HUES64 (cell line): ENCODE measurements around the gene PID1.

Experiments used
- H3K27ac ChIP-seq: 2 replicates; pipeline ENCODE4 v1.7.0; 2013; ENCODE audit warnings: low read depth, low read length, inconsistent platforms
- H3K27me3 ChIP-seq: 2 replicates; pipeline ENCODE4 v1.6.1; 2013; ENCODE audit warnings: mild to moderate bottlenecking, low read length; ENCODE audit not compliant: insufficient read depth
- H3K36me3 ChIP-seq: 2 replicates; pipeline ENCODE4 v1.6.1; 2013; ENCODE audit warnings: mild to moderate bottlenecking, low read length; ENCODE audit not compliant: insufficient read depth
- H3K4me1 ChIP-seq: 2 replicates; pipeline ENCODE4 v1.6.1; 2013; ENCODE audit warnings: mild to moderate bottlenecking, low read length, moderate library complexity; ENCODE audit not compliant: insufficient read depth
- H3K4me3 ChIP-seq: 2 replicates; pipeline ENCODE4 v1.5.1; 2013; ENCODE audit warnings: mild to moderate bottlenecking, low read length, moderate library complexity
- H3K9ac ChIP-seq: 2 replicates; pipeline ENCODE4 v1.6.1; 2013; ENCODE audit warnings: mild to moderate bottlenecking, low read depth, low read length
- H3K9me3 ChIP-seq: 2 replicates; pipeline ENCODE4 v1.6.1; 2013; ENCODE audit warnings: low read depth, low read length; ENCODE audit not compliant: insufficient read depth
- WGBS: fragments of 150-250, 120-280 bp; methylation state at CpG from one replicate; pipeline ENCODE4 v1.1.7; 2013; ENCODE audit warnings: missing lambda C conversion rate; 5-methylcytosine and 5-hydroxymethylcytosine counted together

The PID1 gene

GRCh38 chr2:229009816-229010215 lies 261.3 kb downstream of the PID1 start:
- Histone ChIP-seq H3K27ac (no peak overlapping the region), H3K4me3 (no peak overlapping the region), H3K27me3 (no peaks in the 10 kb centered on the region), H3K9ac (no peak overlapping the region), H3K36me3 (no peaks in the 10 kb centered on the region), H3K9me3 (no peaks in the 10 kb centered on the region), H3K4me1 (no peaks in the 10 kb centered on the region)
- 83% methylated on average over 1 of the region's 1 CpG for WGBS

DNA sequence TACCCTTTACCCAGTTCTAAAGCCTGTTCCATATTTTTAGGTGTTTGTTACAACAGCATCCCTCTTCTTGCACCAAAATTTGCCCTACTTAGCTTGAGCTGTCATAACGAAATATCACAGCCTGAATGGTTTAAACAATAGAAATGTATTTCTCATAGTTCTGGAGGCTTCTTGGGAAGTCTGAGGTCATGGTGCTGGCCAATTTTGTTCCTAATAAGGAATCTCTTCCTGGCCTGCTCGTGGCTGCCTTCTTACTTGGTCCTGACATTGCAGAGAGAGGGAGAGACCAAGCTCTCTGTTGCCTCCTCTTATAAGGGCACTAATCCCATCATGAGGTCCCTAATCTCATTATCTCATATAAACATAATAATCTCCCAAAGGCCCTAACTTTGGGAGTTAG lies 267.8 kb downstream of the PID1 start:
- H3K9me3 ChIP-seq, result peaks cover 34% of the 10 kb centered on the region
- H3K36me3 ChIP-seq, result no peaks in the 10 kb centered on the region
- H3K27ac ChIP-seq, result no peak overlapping the region
- no peak overlapping the region for H3K4me3 ChIP-seq
- H3K9ac ChIP-seq, result no peak overlapping the region
- H3K4me1 ChIP-seq, result no peaks in the 10 kb centered on the region
- no peaks in the 10 kb centered on the region for H3K27me3 ChIP-seq
- 64% methylated on average over 2 of the region's 2 CpGs for WGBS

DNA sequence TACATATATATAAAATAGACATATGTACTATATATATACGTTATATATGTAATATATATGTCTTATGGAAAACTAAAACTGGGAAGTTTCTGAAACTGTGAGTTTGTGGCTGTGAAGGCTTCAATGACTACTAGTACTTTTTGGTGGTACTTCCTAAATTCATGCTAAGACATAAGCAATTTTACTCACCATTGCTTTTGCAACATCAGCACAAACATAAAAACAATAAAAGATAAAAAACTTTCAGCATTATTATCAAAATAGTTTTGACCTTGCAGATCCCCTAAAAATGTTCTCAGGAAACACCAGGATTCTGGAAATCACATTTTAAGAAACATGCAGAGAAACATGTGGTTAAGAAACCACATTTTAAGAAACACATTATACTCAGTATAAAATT lies 269.9 kb downstream of the PID1 start:
- H3K9ac ChIP-seq, result no peak overlapping the region
- H3K9me3 ChIP-seq, result peaks cover 53% of the 10 kb centered on the region
- no peak overlapping the region for H3K4me3 ChIP-seq
- no peaks in the 10 kb centered on the region for H3K27me3 ChIP-seq
- WGBS, result no CpG with 5 or more reads among the region's 1 CpG
- no peak overlapping the region for H3K27ac ChIP-seq
- no peaks in the 10 kb centered on the region for H3K36me3 ChIP-seq
- H3K4me1 ChIP-seq, result no peaks in the 10 kb centered on the region

- Histone ChIP-seq H3K36me3 (no peaks in the 10 kb centered on the region), H3K27ac (no peak overlapping the region), H3K4me1 (no peaks in the 10 kb centered on the region), H3K4me3 (no peak overlapping the region), H3K9me3 (peaks cover 60% of the 10 kb centered on the region), H3K9ac (no peak overlapping the region), H3K27me3 (no peaks in the 10 kb centered on the region)
- 90% methylated on average over 1 of the region's 1 CpG for WGBS
These were observed 271.8 kb downstream of the PID1 start for GRCh38 chr2:228999326-228999725.

GRCh38 chr2:228988786-228989185 lies 282.3 kb downstream of the PID1 start:
- H3K36me3 ChIP-seq, result no peaks in the 10 kb centered on the region
- no peak overlapping the region for H3K27ac ChIP-seq
- no peak overlapping the region for H3K4me3 ChIP-seq
- no peaks in the 10 kb centered on the region for H3K4me1 ChIP-seq
- H3K9ac ChIP-seq, result no peak overlapping the region
- 72% methylated on average over 3 of the region's 3 CpGs for WGBS
- H3K27me3 ChIP-seq, result no peaks in the 10 kb centered on the region
- peaks cover 36% of the 10 kb centered on the region for H3K9me3 ChIP-seq

GRCh38 chr2:228987441-228988155 lies 283.5 kb downstream of the PID1 start:
- Histone ChIP-seq H3K27ac (no peak overlapping the region), H3K27me3 (no peaks in the 10 kb centered on the region), H3K4me1 (no peaks in the 10 kb centered on the region), H3K9me3 (peaks cover 26% of the 10 kb centered on the region), H3K36me3 (no peaks in the 10 kb centered on the region), H3K4me3 (no peak overlapping the region), H3K9ac (no peak overlapping the region)
- 83% methylated on average over 2 of the region's 2 CpGs for WGBS

- no peaks in the 10 kb centered on the region for H3K36me3 ChIP-seq
- H3K27me3 ChIP-seq, result no peaks in the 10 kb centered on the region
- peaks cover 22% of the 10 kb centered on the region for H3K9me3 ChIP-seq
- no peak overlapping the region for H3K27ac ChIP-seq
- H3K9ac ChIP-seq, result no peak overlapping the region
- H3K4me1 ChIP-seq, result no peaks in the 10 kb centered on the region
- no peak overlapping the region for H3K4me3 ChIP-seq
- WGBS, result no CpG with 5 or more reads among the region's 1 CpG
These were observed 284.1 kb downstream of the PID1 start for GRCh38 chr2:228986961-228987360.

DNA sequence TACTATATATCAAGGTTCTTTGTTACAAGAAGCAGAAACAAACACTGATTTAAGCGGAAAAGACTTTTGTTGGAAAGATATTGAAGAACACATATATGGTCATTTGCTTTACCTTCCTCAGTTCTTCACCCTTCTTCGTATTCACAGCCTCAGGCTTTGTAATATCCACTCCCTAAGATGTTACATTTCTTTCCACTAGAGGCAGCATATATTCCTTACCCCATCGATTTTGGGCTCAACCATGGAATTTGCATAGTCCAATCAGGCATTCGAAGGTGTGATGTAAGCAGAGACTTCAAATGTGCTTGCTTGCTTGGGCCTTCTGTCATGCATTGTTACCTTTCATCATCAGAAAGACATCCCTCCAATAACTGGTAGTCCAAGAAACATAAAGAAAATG lies 287.4 kb downstream of the PID1 start:
- Histone ChIP-seq H3K27ac (no peak overlapping the region), H3K9me3 (peaks cover 37% of the 10 kb centered on the region), H3K9ac (no peak overlapping the region), H3K4me3 (no peak overlapping the region), H3K36me3 (no peaks in the 10 kb centered on the region), H3K4me1 (no peaks in the 10 kb centered on the region), H3K27me3 (no peaks in the 10 kb centered on the region)
- WGBS, result 88% methylated on average over 4 of the region's 4 CpGs

GRCh38 chr2:228974169-228974568 lies 296.9 kb downstream of the PID1 start:
- Histone ChIP-seq H3K4me1 (no peaks in the 10 kb centered on the region), H3K27ac (no peak overlapping the region), H3K9me3 (peaks cover 8% of the 10 kb centered on the region; the same call in 1 of the 2 replicates), H3K9ac (no peak overlapping the region), H3K27me3 (no peaks in the 10 kb centered on the region), H3K4me3 (no peak overlapping the region), H3K36me3 (no peaks in the 10 kb centered on the region)
- 91% methylated on average over 1 of the region's 1 CpG for WGBS
